Activated naive CD4-positive, alpha-beta T cell treated with anti-CD3 and anti-CD28 coated beads for 36 hours (primary cell): ENCODE results near the gene BMPR2. TPM values are rescaled to one million over a fixed set of nuclear protein-coding genes. Genes with fewer than 3 reads are reported as not detected.
"Not testable (repeated sequence)": the region's sequence is repeated elsewhere in the genome, so short reads cannot be mapped to it uniquely, and the experiment has no call there.

Source experiments
- CTCF ChIA-PET: fragments of 350-600 bp; sonication (Branson Sonifier 250); formaldehyde crosslinking; loops from one replicate; lab custom pipeline; 2021; ENCODE audit warnings: antibody characterized with exemption; lab: Charles Lee
- DNase-seq: peaks from one replicate; pipeline ENCODE4 v3.0.0-alpha.2; 2020
- H3K27ac Mint-ChIP-seq: one replicate; pipeline ENCODE4 v1.8.0; 2021; ENCODE audit warnings: mild to moderate bottlenecking, mixed read lengths
- H3K27me3 Mint-ChIP-seq: one replicate; pipeline ENCODE4 v1.8.0; 2021; ENCODE audit warnings: low read depth, mixed read lengths
- H3K36me3 Mint-ChIP-seq: one replicate; pipeline ENCODE4 v1.8.0; 2021; ENCODE audit warnings: low read depth, mixed read lengths
- H3K4me1 Mint-ChIP-seq: one replicate; pipeline ENCODE4 v1.8.0; 2021; ENCODE audit warnings: low read depth, mixed read lengths
- H3K4me3 Mint-ChIP-seq: one replicate; pipeline ENCODE4 v1.8.0; 2021; ENCODE audit warnings: mild to moderate bottlenecking, moderate library complexity, mixed read lengths
- H3K9me3 Mint-ChIP-seq: one replicate; pipeline ENCODE4 v1.8.0; 2021; ENCODE audit warnings: mixed read lengths
- intact Hi-C: fragments of 100-400 bp; cut with micrococcal nuclease; formaldehyde crosslinking; loops from one replicate; pipeline ENCODE4 v1.15.1; 2023
- total RNA-seq, 2 experiments: library from RNA; stranded (reverse); gene quantifications; one replicate each; pipeline ENCODE4 v1.2.3, GENCODE V29; 2021

The BMPR2 gene
- total RNA-seq, 2 experiments from 2014 or later = 4.2 to 5.5 TPM

GRCh38 chr2:202479090-202479489, 103.0 kb downstream of the BMPR2 start:
- H3K4me3 Mint-ChIP-seq = no peak overlapping the region
- intact Hi-C loops = no loop called here
- peaks cover 2% of the 10 kb centered on the region for H3K36me3 Mint-ChIP-seq
- no peak overlapping the region for H3K27ac Mint-ChIP-seq
- H3K4me1 Mint-ChIP-seq = peaks cover 13% of the 10 kb centered on the region
- no peak for DNase-seq
- no peaks in the 10 kb centered on the region for H3K9me3 Mint-ChIP-seq
- CTCF ChIA-PET = no interaction called here
- H3K27me3 Mint-ChIP-seq = no peaks in the 10 kb centered on the region

DNA sequence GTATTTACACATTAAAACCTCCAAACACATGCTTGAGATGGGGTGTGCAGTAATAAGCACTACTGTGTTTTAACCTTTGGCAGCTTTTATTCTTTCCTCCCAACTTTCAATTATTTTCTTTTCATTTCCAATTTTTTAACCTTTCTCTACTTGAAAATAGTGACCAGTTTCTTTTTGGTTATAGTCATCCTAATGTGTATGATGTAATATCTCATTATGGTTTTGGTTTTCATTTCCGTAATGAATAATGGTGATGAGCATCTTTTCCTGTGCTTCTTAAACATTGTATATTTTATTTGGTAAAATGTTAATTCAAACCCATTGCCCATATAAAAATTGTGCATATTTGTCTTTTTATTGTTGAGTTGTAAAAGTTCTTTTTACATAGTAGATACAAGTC, 103.5 kb downstream of the BMPR2 start:
- Mint-ChIP-seq H3K9me3 (no peaks in the 10 kb centered on the region), H3K27me3 (no peaks in the 10 kb centered on the region), H3K4me3 (no peak overlapping the region), H3K36me3 (peaks cover 2% of the 10 kb centered on the region), H3K4me1 (peaks cover 13% of the 10 kb centered on the region), H3K27ac (peak overlapping the region; percentile 0)
- CTCF ChIA-PET = no interaction called here
- DNase-seq = no peak
- intact Hi-C loops = no loop called here

DNA sequence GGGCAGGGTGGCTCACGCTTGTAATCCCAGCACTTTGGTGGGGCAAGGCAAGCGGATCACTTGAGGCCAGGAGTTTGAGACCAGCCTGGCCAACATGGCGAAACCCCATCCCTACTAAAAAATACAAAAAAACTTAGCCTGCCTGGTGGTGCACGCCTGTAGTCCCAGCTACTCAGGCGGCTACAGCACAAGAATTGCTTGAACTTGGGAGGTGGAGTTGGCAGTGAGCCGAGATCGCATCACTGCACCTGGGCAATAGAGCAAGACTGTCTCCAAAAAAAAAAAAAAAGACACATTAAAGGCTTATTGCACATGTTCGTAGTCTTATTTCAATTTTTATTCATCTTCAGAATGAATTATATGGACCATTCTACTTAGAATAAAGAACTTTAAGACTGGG, 110.2 kb downstream of the BMPR2 start:
- H3K27me3 Mint-ChIP-seq = no peaks in the 10 kb centered on the region
- intact Hi-C loops = no loop called here
- H3K9me3 Mint-ChIP-seq = no peaks in the 10 kb centered on the region
- no peak overlapping the region for H3K27ac Mint-ChIP-seq
- peaks cover 2% of the 10 kb centered on the region for H3K36me3 Mint-ChIP-seq
- CTCF ChIA-PET = interaction anchor here (0.6 kb wide), 1 partner anchor 584 kb away, joined by 3 read pairs; no protein-coding TSS in a partner anchor
- no peak for DNase-seq
- no peaks in the 10 kb centered on the region for H3K4me1 Mint-ChIP-seq
- H3K4me3 Mint-ChIP-seq = no peak overlapping the region

DNA sequence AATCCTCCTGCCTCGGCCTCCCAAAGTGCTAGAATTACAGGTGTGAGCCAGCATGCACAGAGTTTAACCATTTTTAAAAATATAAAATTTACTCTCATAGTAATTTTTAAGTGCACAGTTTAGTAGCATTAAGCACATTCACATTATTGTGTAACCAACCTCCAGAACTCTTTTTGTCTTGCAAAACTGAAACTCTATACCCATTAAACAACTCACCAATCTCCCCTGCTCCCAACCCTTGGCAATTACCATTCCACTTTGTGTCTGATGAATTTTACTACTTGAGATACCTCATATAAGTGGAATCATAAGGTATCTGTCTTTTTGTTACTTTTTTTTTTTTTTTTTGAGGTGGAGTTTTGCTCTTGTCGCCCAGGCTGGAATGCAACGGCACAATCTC, 112.5 kb downstream of the BMPR2 start:
- H3K4me1 Mint-ChIP-seq = no peaks in the 10 kb centered on the region
- H3K27me3 Mint-ChIP-seq = no peaks in the 10 kb centered on the region
- no peaks in the 10 kb centered on the region for H3K36me3 Mint-ChIP-seq
- DNase-seq = no peak
- no peak overlapping the region for H3K4me3 Mint-ChIP-seq
- H3K9me3 Mint-ChIP-seq = no peaks in the 10 kb centered on the region
- H3K27ac Mint-ChIP-seq = no peak overlapping the region
- intact Hi-C loops = no loop called here
- CTCF ChIA-PET = no interaction called here

DNA sequence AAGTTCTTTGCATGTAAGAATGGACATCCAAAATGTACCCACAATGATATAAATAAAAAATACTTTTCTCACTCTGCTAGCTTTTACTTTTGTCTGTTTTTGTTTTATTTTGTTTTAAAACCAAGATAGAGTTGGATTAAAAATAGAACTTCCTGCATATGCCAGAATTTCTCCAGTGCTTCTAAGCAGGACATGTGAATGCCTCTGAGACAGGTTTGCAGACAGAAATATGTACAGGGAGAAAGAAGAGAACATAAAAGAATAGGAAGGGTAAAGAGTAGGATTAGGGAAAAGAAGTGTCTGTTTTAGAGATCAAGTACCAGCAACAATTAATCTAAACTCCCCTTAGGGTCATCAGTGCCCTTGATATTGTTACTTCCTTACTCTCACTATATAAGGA, 114.4 kb downstream of the BMPR2 start:
- CTCF ChIA-PET = interaction anchor here (1.1 kb wide), 1 partner anchor 23 kb away, joined by 3 read pairs; no protein-coding TSS in a partner anchor
- DNase-seq = no peak
- no peaks in the 10 kb centered on the region for H3K4me1 Mint-ChIP-seq
- H3K27me3 Mint-ChIP-seq = no peaks in the 10 kb centered on the region
- H3K27ac Mint-ChIP-seq = no peak overlapping the region
- no peaks in the 10 kb centered on the region for H3K9me3 Mint-ChIP-seq
- H3K4me3 Mint-ChIP-seq = no peak overlapping the region
- intact Hi-C loops = no loop called here
- no peaks in the 10 kb centered on the region for H3K36me3 Mint-ChIP-seq

DNA sequence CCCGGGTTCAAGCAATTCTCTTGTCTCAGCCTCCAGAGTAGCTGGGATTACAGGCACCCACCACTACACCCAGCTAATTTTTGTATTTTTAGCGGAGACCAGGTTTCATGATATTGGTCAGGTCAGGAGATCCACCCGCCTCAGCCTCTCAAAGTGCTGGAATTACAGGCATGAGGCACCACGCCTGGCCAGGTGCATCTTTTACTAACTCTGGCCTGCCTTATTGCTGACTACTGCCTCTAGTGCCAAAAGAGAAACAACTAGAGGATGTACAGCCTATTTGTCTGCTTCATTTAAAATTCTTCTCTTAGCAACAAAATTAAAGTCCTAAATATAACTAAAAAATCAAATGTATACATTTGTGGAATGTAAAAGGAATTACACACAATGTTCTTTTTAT, 115.4 kb downstream of the BMPR2 start:
- intact Hi-C loops = no loop called here
- H3K36me3 Mint-ChIP-seq = no peaks in the 10 kb centered on the region
- no peaks in the 10 kb centered on the region for H3K27me3 Mint-ChIP-seq
- H3K4me1 Mint-ChIP-seq = no peaks in the 10 kb centered on the region
- no peaks in the 10 kb centered on the region for H3K9me3 Mint-ChIP-seq
- no peak overlapping the region for H3K4me3 Mint-ChIP-seq
- no peak for DNase-seq
- H3K27ac Mint-ChIP-seq = no peak overlapping the region
- CTCF ChIA-PET = interaction anchor here (0.6 kb wide), 1 partner anchor 777 kb away, joined by 3 read pairs; no protein-coding TSS in a partner anchor

GRCh38 chr2:202494300-202495229, 118.4 kb downstream of the BMPR2 start:
- H3K27ac Mint-ChIP-seq = no peak overlapping the region

GRCh38 chr2:202495230-202495604, 119.1 kb downstream of the BMPR2 start:
- intact Hi-C loops = no loop called here
- CTCF ChIA-PET = no interaction called here
- DNase-seq = no peak
- no peaks in the 10 kb centered on the region for H3K9me3 Mint-ChIP-seq
- no peaks in the 10 kb centered on the region for H3K36me3 Mint-ChIP-seq
- H3K27ac Mint-ChIP-seq = no peak overlapping the region
- no peaks in the 10 kb centered on the region for H3K4me1 Mint-ChIP-seq
- no peak overlapping the region for H3K4me3 Mint-ChIP-seq
- H3K27me3 Mint-ChIP-seq = no peaks in the 10 kb centered on the region

More at GRCh38 chr2:202494300-202495229, 118.4 kb downstream of the BMPR2 start:
- intact Hi-C loops = no loop called here
- no peaks in the 10 kb centered on the region for H3K36me3 Mint-ChIP-seq
- CTCF ChIA-PET = no interaction called here
- H3K4me3 Mint-ChIP-seq = no peak overlapping the region
- DNase-seq = no peak
- H3K9me3 Mint-ChIP-seq = no peaks in the 10 kb centered on the region
- H3K4me1 Mint-ChIP-seq = no peaks in the 10 kb centered on the region
- H3K27me3 Mint-ChIP-seq = no peaks in the 10 kb centered on the region

DNA sequence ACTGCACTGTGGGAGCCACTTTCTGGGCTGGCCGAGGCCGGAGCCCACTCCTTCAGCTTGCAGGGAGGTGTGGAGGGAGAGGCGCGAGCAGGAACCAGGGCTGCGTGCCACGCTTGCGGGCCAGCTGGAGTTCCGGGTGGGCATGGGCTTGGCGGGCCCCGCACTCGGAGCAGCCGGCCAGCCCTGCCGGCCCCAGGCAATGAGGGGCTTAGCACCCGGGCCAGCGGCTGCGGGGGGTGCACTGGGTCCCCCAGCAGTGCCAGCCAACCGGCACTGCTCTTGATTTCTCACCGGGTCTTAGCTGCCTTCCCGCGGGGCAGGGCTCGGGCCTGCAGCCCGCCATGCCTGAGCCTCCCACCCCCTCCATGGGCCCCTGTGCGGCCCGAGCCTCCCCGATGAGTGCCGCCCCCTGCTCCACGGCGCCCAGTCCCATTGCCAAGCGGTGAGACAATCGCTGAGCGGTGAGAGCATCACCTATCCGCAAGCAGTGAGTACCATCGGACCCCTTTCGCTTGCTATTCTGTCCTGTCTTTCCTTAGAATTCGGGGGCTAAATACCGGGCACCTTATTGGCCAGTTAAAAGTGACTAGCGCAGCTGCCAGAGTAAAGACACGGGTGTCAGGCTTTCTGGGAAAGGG, 120.8 kb downstream of the BMPR2 start:
- H3K4me3 Mint-ChIP-seq, CTCF ChIA-PET, intact Hi-C loops, H3K27me3 Mint-ChIP-seq, H3K27ac Mint-ChIP-seq, H3K36me3 Mint-ChIP-seq, H3K9me3 Mint-ChIP-seq, DNase-seq, H3K4me1 Mint-ChIP-seq: not testable (repeated sequence)

GRCh38 chr2:202497473-202497866, 121.3 kb downstream of the BMPR2 start:
- H3K36me3 Mint-ChIP-seq, CTCF ChIA-PET, H3K9me3 Mint-ChIP-seq, H3K4me1 Mint-ChIP-seq, H3K27ac Mint-ChIP-seq, H3K27me3 Mint-ChIP-seq, H3K4me3 Mint-ChIP-seq, intact Hi-C loops, DNase-seq: not testable (repeated sequence)

DNA sequence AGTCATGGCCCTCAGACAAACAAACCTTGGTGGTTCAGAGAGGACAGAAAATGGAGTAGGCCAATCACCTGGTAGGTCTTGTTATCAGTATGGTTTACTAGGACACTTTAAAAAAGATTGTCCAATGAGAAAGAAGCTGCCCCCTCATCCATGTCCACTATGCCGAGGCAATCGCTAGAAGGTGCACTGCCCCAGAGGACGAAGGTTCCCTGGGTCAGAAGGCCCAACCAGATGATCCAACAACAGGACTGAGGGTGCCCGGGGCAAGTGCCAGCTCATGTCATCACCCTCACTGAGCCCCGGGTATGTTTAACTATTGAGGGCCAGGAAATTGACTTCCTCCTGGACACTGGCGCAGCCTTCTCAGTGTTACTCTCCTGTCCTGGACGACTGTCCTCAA, 123.7 kb downstream of the BMPR2 start:
- intact Hi-C loops, H3K4me3 Mint-ChIP-seq, H3K27me3 Mint-ChIP-seq, H3K27ac Mint-ChIP-seq, H3K4me1 Mint-ChIP-seq, H3K9me3 Mint-ChIP-seq, H3K36me3 Mint-ChIP-seq, CTCF ChIA-PET, DNase-seq: not testable (repeated sequence)

DNA sequence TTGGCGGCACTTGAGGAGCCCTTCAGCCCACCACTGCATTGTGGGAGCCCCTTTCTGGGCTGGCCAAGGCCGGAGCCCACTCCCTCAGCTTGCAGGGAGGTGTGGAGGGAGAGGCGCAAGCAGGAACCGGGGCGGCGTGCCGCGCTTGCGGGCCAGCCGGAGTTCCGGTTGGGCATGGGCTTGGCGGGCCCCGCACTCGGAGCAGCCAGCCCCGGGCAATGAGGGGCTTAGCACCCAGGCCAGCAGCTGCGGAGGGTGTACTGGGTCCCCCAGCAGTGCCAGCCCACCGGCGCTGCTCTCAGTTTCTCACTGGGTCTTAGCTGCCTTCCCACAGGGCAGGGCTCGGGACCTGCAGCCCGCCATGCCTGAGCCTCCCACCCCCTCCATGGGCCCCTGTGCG, 127.1 kb downstream of the BMPR2 start:
- CTCF ChIA-PET, H3K9me3 Mint-ChIP-seq, intact Hi-C loops, H3K27ac Mint-ChIP-seq, H3K4me3 Mint-ChIP-seq, H3K27me3 Mint-ChIP-seq, DNase-seq, H3K36me3 Mint-ChIP-seq, H3K4me1 Mint-ChIP-seq: not testable (repeated sequence)

DNA sequence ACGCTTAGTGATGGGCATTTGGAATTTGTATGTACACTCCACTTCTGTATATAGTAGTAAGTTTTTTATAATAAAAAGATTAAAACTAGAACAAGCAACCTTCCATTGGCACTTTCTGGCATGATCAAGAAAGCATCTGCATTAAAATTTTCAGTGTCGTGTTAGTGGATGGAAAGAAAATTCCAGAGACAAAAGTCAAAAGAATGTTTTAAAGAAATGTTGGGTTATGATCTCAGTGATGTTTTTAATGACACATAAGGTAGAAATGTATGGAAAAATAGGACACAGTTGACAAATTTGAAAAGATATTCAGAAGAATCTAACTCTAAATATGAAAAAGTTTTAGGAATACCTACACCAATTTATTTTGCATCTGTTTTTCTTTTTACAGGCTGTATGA, 132.6 kb downstream of the BMPR2 start:
- Mint-ChIP-seq H3K27me3 (no peaks in the 10 kb centered on the region), H3K27ac (no peak overlapping the region), H3K4me3 (no peak overlapping the region), H3K36me3 (no peaks in the 10 kb centered on the region), H3K9me3 (no peaks in the 10 kb centered on the region), H3K4me1 (no peaks in the 10 kb centered on the region)
- no peak for DNase-seq
- CTCF ChIA-PET = interaction anchor here (0.6 kb wide), 1 partner anchor 138 kb away, joined by 3 read pairs; no protein-coding TSS in a partner anchor
- intact Hi-C loops = no loop called here
